Measurements from ENCODE around the gene EMC10.
A peak's percentile ranks its signal among the peaks of the same experiment; 100 is the strongest.

The EMC10 gene

DNA sequence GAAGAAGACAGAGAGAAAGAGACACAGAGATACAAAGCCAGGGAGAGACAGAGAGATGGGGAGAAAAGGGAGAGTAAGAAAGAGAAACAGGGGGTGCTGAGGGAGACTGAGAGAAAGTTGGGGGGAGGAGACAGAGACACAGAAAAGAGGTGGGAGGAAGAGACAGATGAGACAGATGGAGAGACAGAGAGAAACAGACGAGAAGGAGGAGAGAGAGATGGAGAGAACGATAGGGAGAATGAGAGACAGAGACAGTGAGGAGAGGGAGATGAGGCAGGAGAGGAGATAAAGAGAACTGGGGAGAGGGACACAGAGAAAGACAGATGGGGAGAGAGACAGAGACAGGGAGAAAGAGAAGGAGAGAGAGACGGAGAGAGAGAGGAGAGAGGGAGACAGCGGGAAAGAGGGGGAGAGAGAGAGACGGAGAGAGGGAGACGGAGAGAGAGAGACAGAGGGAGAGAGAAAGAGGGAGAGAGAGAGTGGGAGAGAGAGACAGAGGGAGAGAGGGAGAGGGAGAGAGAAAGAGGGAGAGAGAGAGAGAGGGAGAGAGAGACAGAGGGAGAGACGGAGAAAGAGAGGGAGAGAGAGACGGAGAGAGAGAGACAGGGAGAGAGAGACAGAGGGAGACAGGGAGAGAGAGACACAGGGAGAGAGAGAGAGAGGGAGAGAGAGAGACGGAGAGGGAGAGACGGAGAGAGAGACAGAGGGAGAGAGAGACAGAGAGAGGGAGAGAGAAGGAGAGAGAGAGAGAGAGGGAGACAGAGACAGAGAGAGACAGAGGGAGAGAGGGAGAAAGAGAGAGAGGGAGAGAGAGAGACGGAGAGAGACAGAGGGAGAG, 22.1 kb downstream of the EMC10 start:
- no peak for DNase-seq

DNA sequence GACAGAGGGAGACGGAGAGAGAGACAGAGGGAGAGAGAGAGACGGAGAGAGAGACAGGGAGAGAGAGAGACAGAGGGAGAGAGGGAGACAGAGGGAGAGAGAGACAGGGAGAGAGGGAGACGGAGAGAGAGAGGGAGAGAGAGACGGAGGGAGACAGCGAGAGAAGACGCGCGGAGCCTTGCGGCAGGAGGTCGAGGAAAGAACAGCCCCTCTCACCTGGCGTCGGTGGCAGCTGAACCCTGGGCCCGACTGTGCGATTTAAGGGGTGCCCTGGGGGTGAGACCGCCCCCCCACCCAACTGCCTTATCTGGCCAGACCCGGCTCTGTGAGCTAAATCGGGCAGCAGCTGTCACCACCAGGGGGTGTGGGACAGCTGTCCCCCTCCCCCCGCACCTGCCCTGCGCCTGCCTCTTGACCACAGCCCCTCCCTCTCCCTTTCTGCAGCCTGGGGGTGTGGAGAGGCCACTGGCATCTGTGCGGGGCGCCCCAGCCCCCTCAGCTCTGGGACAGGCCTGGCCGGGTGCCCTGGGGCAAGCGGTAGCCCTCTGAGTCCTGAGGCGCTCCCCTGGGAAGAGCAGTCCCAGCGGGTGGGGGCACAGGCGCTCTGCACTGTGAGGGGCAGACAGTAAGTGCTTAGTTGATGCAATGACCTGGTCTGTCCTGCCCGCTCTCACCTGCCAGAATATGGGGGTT, 23.9 kb downstream of the EMC10 start:
- DNase-seq: no peak

DNA sequence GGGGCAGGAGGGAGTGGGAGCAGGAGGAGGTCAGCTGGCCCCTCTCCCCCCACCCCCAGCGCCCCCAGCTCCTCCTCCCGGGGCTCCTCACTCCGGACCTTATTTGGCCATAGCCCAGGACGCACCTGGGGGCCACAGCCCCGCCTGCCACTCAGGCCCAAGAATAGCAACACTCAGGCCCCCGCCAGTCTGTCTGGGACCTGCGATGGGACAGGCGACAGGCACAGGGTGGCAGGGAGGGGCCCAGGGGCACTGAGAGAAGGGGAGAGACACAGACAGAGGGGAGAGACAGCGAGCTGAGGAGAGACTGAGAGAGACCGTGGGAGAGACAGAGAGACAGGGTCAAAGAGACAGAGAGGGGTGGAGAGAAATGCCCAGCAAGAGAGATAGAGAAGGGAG, 24.4 kb downstream of the EMC10 start:
- no peak for DNase-seq

DNA sequence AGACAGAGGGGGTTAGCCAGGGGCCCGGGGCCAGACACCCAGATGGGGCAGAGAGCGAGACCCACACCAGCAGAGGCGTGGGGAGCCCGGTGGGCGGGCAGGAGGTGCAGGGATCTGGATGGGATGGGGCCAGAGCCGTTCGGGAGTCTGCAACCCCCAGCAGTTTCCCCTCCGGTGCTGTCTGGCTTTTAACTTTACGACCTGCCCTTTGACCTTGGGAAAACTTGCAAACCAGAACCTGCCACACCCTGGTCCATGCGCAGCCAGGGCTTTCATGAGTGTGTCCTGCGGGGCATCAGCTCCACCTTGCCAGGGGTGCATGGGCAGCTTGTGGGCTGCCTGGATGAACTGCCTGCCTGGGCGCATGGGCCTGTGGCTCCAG, 24.9 kb downstream of the EMC10 start:
- DNase-seq: no peak

DNA sequence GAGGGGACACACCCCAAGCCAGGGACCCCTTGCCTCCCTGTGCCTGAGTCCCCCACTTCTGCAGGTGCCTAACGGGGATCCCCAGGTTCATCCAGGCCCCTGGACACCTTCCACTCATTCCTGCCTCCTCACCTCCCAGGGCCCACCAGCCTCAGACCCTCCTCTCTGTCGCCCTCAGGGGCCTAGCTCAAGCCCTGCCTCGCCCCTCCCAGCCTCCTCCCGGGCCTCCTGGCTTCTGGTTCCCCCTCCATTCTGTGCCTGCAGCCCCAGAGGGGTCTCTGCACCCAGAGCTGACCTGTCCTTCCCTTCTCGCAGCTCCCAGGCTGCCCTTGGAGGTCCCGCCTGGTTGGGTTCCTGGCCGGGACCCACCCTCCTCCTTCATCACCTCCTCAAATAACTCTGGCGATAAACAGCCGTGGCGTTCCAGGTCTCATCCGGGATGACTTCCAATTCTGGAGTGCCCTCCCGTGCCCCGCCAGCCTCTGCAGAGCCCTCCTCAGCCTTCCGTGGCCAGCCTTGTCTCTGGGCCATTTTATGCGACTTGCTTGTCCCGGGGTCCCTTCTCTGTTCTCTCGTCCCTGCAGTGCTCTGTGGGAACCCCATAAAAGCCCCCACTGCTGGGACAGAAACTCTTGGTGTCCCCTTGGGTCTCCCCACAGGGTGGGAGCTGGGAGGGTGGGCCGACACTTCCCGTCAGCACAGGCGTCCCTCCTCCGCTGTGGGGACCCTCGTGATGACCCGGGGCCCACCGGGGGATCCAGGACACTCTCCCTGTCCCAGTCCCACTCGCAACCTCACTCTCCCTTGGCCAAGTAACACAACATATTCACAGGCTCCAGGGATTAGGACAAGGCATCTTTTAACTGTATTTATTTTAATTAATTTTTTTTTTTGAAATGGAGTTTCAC, 25.5 kb downstream of the EMC10 start:
- DNase-seq: no peak

DNA sequence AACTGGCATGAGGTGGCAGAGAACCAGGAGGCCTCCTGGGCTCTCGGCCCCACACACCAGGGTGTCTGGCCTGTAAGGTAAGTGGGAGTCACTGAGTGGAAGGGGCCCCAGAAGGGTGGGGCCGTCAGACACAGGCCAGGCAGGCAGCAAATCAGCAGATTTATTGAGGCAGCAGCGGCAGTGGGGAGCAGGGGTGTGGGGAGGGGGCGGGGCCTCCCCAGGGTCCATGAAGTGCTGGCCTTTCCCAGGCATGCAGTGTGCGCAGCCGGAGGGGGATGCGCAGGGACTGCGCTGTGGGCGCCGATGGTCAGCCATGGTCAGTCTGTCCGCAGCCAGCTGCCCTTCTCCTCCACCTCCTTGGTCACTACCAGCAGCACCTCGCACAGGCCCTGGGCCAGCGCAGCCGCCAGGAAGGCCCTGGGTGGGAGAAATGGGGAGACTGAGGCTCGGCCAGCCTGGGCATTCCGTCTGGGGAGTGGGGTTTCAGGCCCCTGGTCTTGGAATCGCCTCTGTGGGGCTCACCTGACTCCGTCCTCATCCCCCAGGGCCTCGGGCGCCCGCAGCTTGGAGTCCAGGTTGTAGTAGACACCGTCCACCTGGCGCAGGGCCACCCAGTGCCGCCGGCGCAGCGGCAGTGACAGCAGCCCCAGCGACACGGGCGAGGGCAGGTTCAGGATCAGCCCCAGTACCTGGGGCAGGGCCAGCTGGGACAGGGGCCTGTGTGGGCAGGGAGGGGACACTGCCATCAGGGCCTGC, 29.7 kb downstream of the EMC10 start:
- no peak for DNase-seq

DNA sequence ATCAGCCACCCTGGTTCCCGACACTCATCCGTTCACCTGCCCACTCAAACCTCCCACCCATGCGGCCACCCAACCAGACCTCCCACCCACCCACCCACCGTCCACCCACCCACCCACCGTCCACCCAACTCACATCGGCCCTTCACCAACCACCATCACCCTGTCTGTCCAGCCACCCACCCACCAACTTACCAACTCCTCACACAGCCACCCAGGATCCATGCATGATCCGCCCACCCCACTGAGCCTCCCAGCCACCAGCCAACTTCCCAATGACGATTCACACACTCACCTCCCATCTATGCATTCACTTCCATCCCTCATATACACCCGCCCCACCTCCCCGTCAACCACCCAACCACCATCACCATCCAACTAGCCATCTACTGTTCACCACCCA, 30.4 kb downstream of the EMC10 start:
- DNase-seq: no peak

DNA sequence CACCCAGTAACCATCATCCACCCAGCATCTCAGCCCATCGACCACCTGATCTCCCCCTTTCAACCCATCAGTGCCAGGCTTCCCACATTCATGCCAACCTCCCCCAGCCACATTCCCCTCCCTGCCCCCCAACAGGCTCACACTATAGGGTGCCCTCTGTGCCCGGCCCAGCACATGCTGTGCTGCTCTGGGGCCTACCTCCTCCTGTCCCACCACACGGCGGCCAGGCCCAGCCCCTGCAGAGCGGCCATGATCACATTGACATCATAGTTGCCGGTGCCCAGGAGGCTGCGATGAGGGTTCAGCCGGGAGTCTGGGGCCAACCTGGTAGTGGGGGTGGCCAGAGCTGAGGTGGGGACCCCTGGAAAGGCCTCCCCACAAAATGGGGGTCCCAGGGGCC, 31.1 kb downstream of the EMC10 start:
- DNase-seq: no peak

DNA sequence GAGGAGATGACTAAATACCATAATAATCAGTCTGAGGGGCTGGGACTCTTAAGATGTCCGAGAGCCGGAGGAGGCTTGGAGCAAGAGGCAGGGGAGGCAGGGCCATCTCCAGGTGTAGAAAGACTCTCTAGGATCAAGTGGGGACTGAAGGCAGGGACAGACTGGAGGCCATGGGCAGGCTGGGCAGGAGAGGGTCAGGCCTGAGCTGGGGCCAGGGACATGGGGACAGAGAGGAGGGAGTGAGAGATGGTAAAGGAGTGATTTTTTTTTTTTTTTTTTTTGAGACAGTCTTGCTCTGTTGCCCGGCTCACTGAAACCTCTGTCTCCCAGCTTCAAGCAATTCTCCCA, 32.5 kb downstream of the EMC10 start:
- no peak for DNase-seq

DNA sequence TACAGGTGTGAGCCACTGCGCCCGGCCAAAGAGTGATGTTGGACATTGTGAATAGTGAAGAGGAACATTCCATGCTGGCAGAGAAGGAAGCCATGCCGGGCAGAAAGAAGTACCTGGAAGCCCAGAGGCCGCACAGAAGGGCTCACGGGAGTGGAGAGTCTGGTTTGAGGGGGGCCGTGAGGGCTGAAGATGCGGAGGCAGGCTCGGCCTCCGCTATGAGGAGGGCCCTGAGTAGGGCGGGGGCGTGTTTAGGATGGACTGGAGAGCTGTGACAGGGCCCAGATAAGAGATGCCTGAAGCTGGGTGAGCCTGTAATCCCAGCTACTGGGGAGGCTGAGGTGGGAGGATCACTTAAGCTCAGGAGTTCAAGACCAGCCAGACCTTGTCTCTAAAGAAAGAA, 33.1 kb downstream of the EMC10 start:
- DNase-seq: no peak

DNA sequence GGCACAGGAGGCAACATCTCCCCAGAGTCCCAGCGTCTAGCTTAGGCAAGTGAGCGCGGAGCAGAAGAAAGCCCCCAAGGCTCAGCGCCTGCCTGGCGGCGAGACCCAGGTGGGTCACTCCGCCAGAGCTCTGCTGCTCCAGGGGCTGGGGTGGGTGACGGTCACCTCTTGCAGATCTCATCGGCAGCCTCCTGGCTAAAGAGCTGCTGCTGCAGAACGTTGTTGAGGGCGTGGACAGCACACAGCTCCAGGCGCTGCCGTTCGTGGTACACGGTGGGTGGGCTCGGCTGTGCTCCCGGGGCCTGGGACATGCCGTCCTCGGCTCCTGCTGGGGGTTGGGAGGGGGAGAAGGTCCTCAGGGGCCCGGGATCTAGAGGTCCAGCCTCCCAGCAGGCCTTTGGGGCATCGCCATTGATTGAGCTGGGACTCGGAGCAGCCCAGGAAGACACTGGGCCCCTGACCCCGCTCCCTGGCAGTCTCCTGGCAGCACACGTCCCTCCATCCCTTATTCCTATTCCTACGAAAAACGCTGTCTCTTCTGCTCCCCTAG, 33.9 kb downstream of the EMC10 start:
- no peak for DNase-seq

DNA sequence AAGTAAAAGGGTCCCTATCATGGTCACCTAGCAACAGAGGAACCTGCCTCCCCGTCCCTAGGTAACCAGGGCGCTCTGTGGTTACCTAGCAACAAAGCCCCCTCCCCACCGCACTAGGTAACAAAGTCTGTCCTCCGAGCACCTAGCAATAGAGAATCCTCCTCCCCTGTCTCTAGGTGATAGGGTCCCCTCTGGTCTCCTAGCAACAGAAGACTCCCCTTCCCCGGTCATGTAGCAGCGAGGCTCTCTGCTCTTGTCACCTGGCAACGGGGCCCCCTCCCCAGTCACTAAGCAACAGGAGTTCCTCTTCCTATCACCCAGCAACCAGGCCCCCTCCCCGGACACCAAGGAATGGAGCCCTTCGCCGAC, 34.4 kb downstream of the EMC10 start:
- no peak for DNase-seq

DNA sequence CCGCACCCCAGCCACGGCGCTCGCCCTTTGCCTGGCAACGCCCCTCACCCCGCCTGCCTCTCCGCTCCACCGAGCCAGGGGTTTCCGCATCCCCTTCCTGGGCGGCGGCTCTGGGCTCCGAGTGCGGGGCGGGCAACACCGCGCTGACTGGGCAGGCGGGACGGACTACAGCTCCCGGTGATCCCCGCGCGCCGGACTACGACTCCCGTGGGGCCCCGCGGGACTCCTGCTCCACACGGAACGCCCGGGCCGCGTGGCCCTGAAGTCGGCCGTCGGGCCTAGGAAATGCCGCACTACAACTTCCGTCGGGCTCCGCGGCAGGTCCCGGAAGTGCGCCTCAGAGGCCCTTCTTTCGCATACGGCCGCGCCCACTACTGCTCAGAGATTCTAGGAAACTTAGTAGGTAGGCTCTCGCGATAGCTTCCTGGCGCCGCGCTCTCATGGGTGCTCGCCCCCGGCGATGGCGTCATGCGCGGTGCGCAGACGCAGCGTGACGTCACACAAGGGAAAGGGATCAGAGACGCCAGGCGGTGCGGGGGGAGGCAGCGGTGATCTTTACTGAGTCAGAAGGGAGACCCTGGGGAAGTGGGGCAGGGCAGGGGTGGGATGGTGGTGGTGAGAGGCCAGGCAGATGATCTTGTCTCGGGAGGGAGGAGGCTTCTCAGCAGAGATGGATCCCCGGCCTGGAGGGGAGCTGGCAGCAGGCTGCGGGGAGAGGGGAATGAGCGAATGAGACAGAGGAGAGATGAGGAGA, 34.9 kb downstream of the EMC10 start, which contains the start of gene JOSD2:
Gene JOSD2, minus strand, starts transcription at position 123 of the 754 bp plus-strand sequence. CDS start 760 bp downstream, outside the sequence.
- peak; percentile 96 for DNase-seq

DNA sequence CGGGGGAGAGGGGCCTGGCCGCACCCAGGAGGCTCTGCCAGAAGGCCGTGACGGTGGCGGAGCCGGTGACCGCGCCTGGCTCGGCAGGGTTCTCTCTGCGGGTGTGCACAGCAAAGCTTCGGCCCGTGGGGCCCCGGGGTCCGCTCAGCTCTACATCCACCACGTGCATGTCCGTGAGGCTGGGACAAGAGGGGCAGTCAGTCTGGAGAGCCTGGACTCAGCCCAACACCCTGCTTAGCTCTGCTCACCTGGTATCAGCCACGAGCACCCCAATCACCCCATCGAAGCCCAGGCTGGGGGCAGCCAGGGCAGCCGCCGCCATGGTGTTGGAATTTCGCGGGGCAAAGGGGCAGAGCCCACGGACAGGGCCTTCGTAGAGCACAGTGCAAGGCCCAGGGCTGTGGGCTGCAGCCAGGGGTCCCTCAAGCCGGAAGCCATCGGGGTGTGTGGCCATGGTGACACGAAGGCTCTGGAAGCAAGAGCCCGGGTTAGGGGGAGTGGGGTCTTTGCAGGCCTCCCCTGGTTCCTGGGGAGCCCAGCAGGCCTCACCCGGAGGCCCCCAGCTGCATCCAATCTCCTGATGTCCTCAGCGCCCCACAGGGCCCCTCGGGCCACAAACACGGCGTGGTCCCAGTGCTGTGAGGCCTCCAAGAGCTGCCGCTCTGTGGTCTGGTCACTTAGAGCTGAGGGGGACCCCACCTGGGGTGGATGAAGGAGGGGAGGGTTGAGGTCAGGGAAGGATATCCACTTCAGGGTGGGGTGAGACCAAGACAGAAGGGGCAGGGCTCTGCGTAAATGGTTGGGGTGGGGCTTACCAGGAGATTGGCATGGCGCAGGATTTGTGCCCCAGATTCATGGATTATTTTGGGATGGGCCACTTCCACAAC, 36.0 kb downstream of the EMC10 start:
- DNase-seq: no peak

DNA sequence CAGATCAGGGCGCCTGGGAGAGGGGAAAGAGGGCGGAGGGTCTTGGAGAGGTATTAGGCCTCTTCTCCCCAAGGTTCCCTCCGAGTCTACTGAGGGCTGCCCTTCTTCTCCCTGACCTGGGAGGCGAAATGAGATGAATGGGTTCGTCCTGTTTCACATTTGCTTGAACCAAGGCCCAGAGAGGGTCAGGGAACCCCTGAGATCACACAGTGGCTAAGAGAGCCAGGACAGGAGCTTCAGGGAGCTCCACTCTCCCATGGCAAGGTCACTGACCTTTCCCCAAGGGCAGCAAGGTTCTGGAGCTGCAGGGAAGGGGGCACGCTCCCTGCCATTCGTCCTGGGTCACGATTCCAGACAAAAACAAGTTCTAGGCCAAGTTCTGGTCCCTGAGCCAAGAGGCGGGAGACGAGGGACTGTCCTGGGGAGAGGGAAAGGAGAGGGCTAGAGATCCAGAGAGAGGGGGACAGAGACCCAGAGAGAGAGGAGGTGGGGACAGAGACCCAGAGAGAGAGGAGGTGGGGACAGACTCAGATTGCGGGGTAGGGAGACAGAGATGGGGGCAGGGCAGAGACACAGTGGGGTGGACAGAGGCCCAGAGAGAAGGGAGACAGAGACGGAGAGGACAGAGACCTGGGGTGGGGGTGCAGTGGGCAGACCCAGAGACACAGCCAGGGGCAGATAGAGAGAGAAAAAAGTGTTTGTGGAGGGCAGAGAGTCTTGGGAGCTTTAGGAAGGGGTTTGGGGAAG, 36.9 kb downstream of the EMC10 start:
- DNase-seq: no peak

DNA sequence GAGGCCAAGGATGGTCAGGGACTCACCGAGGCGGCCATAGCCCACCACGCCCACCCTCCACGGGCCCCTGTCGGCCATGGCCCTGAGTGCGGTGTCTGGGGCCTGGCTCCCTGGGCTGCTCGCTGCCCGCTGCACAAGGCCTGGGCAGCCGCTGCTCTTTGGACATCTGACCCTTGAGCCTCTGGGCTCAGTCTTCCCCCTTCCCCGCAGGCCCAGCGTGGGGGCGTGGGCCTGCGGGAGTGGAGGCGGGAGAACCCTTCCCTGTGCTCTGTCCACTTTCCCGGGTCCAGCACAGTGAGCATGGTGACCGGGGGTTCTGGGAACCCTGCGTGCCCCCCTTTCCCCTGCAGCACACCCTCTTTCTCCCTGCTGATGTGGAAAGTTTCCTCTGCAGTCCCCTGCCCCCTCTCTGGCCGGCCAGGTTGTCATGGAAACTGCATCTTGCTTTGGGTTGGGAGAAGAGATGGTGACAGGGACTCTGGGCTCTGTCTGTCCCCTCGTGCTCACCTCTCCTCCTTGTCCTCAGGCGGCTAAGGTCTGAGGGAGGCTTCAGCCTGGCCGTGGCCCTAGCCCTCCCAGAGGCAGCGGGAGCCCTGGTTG, 37.5 kb downstream of the EMC10 start, which contains the start of gene ASPDH:
Gene ASPDH, minus strand, starts transcription at position 168 of the 600 bp plus-strand sequence. Its CDS starts 90 bp downstream, at position 78.
- DNase-seq: no peak

DNA sequence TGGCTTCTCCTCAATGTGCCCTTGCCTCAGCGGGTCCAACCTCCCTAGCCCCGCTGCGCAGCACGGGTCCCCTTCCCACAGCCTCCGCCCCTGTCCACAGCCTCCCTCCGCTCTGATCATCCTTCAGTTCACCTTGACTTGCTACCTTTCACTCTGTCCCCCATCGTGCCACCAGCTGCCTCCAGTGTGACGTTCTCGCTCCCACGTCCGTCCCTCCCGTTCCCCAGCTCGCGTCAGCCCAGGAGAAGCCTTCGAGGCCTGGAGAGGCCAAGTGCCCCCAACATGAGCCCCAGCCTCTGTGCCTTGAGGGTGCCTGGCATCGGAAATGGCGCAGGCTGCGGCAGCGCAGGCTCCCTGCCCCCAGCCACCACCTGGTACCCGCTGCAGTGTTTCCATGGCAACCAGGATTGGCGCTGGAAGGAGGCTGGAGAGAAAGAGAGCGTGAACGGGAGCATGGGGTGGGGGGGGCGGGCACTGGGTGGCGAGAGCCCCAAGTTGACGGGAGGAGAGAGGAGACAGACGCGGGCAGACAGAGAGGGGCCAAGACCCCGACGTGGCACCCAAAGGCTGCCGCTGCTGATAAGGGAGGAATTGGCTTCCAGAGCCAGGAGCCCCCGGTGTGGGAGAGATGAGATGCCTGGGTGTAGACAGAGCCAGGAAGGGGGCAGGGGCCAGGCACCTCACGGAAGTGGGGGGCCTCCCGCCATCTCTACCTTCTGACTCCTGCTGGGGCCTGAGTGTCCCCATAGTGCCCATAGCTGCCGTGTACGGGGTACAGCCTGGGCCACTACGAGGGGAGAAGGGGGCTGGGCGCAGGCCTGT, 38.2 kb downstream of the EMC10 start:
- no peak for DNase-seq

DNA sequence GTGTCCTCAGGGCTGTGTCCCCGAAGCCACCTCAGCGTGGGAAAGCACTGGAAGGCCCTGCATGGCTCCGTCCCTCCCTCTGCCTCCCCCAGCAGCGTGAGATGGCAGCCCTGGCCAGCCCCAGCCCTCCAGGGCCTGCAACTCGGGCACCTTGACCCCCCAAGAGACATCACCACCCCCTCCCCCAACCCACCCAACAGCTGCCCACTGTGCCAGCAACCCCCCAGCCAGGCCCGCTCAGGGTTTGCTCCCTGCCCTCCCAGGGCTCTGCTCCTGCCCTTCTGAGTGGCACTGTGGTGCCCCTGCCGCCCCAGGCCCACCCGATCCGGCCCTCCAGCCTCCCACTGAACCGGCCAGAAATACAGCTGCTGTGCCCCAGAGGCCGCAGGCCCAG, 38.9 kb downstream of the EMC10 start:
- DNase-seq: no peak

Data from activated CD4-positive, alpha-beta T cell treated with anti-CD3 and anti-CD28 coated beads for 1 hour (primary cell).